GM18520 (cell line): Measurements from ENCODE around the gene F2RL2.
"Not testable (repeated sequence)": the region's sequence is repeated elsewhere in the genome, so short reads cannot be mapped to it uniquely, and the experiment has no call there.

Experiments
- ATAC-seq: cut with Tn5 transposase; IDR thresholded peaks from one replicate; pipeline ENCODE4 v1.9.1; 2021; ENCODE audit not compliant: unreplicated experiment

Gene F2RL2

DNA sequence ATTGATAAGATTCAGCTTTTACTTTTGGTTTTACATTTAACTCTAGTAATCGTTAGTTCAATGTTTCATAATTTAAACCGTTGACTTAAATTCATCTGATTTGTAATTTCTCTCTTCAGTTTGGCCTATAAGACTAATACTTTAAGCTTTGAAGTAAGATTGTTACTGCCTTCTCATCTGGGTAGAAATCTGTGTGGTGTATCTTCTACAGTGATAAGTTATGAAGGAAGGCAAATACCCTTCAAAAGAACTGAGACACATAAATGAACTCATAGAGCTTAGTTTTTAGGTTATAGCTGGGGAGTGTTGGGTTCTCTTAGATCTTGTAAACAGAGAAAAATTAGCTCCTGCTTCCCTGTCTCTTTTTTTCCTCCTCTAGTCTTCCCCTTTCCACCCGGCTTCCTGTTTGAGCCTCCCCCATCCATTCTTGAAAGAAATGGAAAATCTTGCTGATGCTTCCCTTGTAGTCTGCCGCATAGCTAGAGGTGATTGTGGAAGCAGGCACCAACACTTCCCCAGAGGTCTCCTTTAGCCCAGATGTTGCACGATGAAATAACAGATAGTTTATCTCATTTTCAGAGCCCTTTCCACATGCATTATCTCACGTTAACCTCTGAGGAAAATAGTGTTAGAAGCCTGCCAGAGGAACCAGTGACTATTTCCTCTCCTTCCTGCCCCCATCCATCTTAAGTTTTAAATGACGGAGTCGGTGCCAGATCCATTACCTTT, 2.0 kb upstream of the F2RL2 start:
- ATAC-seq: no peak

DNA sequence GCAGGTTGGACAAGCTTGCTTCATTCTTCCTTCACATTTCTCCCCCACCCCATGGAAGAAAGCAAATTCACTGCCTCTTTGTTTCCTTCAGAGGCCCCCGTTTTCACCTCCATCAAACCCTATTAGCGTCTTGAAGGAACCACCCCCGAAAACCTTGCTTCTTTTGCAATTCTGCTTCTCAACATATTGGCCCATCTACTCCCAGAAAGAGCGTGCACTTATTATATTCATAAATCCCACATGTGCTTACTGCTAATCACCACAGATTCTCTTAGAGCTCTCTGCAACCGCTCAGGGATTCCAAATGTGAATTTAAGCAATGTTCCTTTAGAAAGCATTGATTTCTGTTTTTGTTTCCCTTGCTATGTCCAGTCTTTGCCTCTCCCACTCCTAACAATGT, 1.1 kb downstream of the F2RL2 start:
- ATAC-seq: no peak

DNA sequence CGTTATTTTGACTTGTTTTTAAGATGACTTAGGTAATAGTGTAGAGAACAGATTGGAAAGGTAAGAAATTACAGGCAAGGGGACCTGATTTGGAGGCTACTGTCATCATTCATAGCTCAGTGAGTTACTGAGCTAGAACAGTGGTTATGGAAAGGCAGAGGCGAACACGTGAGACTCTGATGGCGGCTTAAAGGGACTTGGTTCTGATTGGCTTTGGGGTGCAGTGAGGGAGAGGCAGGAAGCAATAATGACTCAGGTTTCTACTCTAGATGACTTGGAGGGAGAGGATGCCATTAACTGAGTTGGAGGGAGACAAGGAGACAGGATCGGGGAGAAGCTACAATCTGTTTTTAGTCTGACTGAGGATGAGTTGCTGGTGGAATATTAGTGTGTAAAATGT, 3.0 kb downstream of the F2RL2 start:
- no peak for ATAC-seq

DNA sequence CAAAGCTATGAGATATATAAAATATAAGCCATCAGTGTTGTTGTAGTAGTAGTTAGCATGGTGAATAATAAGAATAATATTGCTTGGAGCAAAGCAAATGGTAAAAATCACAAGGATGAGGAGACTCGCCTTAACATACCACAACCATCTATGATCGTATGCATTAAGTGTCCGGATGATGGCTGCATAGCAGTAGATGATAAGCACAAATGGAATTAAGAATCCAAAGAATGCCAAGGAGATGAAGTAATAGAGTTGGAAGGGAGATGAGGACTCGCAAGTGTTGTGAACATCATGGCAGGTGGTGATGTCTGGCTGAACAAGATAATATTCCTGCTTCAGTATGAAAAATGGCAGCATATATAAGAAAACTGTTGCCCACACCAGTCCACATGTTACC, 5.5 kb downstream of the F2RL2 start:
- no peak for ATAC-seq

DNA sequence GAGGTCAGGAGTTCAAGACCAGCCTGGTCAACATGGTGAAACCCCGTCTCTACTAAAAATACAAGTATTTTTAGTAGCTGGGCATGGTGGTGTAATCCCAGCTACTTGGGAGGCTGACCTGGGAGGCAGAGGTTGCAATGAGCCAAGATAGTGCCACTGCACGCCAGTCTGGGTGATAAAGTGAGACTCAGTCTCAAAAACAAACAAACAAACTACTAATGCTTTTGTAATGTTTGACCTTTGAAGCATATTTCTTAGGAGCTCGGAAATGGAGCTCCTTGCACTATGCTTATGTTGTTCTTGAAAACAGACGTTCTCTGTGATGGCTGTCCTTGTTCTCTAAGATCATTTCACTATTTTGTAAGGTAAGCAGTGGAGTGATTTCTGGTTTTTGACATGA, 6.0 kb downstream of the F2RL2 start:
- no peak for ATAC-seq

DNA sequence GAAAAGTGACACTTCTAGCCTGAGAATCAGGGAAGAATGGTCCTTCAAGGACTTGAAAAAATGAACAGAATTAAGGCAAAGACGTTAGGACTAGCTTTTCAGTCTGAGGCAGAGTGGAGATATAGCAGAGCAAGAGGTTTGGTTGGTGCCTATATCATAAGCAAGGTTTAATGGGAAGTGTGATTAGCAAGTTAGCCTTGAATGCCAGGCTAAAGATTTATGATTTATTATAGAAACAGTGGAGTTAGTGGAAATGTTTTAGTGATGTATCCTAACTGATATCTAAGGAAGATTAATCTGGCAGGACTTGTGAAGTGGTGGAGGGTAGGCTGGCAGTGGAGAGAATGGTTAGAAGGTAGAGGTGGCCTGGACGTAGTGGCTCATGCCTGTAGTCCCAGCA, 7.0 kb downstream of the F2RL2 start:
- no peak for ATAC-seq

DNA sequence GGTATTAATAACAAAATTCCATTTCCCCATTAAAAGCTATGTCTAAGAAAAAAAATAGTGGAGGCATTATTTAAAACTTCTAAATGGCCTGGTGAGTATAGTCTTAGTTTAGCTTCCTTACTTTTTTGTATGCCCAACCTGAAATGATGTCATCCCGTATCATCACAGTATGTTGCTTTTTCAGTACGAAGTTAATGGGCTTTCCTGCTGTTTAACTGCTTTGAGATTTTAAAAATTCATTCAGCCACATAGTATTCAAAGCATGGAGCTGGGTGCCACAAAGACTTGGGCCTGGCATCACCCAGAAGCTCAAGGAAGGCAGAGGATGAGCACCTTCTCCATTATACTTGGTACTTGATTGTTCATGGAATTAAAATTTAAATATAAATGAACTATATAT, 7.4 kb downstream of the F2RL2 start:
- ATAC-seq: no peak

DNA sequence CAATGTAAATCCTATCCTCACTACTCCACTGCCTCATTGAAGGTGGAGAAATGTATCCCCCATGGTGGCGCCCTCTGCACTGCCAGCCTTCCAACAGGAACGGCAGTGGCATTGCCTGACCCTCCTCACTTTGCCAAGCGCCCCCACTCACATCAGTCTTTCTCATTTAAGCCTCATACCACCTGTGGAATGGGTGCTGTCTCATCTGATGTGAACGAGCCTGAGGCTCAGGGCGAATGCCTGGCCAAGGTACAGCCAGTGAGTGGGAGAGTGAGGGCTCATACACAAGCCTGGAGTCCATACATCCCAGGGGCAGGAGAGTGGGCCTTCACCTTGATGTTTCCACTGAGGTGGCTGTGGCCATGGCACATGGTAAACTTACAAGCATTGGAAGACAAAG, 10.3 kb downstream of the F2RL2 start:
- no peak for ATAC-seq

DNA sequence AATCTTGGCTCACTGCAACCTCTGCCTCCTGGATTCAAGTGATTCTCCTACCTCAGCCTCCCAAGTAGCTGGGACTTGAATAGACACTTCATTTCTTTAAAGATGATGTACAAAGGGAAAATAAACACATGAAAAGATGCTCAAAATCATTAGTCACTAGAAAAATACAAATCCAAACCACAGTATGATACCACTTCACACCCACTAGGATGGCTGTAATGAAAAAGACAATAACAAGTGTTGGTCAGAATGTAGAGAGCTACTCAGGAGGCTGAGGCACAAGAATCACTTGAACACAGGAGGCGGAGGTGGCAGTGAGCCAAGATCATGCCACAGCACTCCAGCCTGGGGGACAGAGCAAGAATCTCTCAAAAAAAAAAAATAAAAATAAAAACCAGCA, 13.0 kb downstream of the F2RL2 start:
- no peak for ATAC-seq

DNA sequence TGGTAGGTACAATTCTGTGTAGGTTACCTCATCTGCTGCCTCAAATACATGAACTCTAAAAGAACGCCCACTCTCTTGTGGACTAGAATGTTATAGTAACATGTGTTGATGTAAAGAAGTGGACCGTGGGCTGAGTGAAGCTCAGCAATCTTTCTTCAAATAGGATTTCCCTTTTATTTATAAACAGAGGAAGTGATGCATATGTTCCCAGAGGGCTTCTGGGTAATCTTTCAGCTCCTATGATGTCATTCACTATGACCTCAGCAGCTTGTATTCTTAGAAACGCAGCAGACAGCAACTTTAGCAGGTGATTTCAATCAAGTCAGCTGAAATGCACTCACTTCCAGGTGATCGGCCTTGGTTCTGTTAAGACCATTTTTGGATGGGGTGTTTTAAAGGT, 14.4 kb downstream of the F2RL2 start:
- no peak for ATAC-seq

DNA sequence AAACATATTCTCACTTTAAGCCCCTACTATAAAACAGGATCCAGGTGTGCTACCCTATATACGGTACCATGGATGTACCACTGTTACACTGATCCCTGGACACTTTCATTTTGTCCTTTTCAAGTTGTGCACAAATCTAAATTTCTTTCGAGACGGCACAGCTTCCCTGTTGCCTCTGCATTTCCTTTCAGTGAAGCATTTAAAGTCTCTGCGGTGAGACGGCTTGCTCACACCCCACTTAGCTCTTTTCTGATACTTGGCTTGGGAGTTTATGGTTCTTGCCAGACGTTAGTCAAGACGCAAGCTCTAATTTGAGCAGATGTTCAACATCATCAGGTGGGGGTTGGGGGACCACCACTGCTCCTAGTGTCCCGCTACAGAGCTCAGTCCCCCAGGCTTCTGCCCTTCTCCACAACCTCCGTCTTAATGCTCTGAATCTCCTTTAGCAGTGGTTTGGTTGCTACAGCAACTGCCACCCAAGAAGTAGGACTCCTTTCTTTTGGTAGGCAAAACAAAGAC, 15.8 kb downstream of the F2RL2 start:
- ATAC-seq: no peak

DNA sequence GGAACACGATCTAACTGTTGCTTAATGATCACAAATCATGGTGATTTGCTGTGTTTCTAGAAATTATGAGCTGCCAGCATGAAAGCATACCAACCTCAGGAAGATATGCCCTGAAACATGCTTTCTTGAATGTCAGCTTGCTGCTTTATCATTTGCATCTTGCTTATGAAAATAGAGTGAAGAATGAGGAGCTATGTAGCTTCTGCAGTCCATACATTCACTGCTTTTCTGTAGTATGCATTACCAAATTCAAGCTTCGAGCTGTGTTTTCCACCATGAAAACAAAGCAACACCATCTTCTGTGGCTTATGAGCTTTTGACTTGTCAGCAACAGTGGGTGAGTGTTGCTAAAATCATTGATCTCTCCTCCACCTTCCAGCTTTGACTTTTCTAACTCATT, 16.5 kb downstream of the F2RL2 start:
- ATAC-seq: no peak

DNA sequence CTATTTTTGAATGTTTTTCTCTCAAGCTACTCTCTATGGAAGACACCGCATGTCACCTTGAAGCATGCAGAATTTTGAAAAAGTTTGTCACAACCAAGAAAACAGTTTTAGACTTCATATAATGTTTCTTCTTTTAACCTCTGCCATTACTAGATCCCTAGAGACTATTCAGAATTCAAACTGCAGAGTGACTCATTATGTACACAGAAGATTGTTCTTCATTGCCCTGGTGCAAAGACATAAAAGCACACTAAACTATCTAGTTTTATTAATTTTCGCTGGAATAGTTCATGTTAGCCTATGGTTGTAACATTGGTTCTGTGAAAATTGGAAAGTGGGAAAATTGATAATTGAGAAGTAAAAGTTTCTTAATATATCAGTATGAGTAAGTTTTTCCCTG, 18.4 kb downstream of the F2RL2 start:
- ATAC-seq: no peak

DNA sequence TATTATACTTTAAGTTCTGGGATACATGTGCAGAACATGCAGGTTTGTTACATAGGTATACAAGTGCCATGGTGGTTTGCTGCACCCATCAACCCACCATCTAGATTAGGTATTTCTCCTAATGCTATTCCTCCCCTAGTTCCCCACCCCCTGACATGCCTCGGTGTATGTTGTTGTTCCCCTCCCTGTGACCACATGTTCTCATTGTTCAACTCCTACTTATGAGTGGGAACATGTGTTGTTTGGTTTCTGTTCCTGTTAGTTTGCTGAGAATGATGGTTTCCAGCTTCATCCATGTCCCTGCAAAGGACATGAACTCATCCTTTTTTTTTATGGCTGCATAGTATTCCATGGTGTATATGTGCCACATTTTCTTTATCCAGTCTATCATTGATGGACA, 19.2 kb downstream of the F2RL2 start:
- ATAC-seq: not testable (repeated sequence)

DNA sequence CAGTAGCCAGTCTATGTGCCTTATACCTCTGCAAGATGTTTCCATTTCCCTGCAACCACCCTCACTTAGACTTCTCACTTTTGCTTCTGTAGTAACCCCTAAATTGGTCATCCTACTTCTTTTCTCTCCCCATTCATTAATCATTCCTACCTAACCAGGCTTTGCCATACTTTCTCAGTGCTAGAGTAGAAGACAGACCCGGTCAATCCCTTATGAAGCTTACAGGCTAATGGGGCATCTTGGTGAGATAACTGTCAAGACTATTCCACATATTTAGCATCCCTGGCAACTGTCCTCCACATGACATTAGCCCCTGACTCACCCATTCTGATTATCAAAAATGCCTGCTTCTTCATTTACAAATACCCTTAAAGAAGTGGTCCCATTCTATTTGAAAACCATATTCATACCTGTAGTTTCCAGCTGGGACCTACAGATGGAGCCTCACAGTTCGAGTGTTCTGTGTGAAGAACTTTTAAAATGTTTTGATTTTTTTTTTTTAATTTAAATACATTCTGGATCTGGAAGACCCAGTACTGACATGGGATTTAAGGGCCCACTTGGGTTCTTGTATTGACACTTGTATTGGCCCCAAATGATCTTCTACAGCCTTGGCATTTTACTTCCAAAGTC, 21.0 kb downstream of the F2RL2 start:
- no peak for ATAC-seq

DNA sequence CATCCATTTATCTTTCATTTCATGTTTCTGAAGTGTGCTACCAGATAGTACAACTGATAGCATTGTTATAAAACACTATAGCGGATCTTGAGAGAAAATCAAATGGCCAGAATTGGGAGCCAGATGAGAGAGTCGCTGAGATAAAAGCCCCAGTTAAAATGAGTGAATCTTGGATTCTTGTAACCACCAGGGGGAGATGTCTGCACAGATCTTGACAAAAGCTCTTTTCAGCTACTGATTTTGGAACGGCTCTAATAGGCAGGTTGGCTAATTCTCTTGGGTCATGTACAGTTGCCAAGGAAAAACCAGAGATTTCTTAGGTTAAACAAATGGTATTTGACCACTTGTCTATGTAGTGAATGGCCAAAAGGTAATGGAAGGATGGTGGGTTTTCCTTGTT, 21.7 kb downstream of the F2RL2 start:
- ATAC-seq: no peak

DNA sequence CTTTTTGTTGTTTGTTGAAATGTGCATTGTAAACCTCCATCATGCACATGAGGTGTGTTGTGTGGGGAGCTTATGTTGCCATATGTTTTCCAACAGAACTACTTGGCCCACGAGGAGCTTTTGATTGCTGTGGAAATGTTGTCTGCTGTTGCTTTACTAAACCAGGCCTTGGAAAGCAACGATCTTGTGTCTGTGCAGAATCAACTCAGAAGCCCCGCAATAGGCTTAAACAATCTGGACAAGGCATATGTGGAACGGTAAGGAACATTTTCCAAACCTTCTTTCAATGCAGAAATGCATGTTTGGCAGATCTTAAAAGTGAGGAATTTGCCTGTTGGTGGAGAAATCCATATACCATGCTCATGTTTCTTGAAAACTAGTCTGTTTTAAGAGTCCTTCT, 22.5 kb downstream of the F2RL2 start:
- no peak for ATAC-seq

DNA sequence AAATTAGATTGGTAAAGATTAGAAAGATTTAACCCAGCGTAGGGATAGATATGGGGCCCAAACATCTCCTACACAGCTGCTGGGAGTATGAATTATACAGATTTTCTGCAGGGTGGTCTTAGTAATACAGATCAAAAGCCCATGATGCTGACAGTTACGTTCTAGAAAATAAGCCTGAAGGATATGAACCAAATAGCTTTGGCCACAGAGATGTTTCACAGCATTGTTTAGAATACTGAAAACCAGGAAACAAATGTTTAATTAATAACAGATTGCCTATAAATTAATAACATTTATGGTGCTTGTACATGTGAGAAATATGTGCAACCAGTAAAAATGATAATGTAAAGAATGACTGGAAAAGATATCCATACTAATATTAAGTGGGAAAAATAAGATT, 24.7 kb downstream of the F2RL2 start:
- ATAC-seq: no peak

DNA sequence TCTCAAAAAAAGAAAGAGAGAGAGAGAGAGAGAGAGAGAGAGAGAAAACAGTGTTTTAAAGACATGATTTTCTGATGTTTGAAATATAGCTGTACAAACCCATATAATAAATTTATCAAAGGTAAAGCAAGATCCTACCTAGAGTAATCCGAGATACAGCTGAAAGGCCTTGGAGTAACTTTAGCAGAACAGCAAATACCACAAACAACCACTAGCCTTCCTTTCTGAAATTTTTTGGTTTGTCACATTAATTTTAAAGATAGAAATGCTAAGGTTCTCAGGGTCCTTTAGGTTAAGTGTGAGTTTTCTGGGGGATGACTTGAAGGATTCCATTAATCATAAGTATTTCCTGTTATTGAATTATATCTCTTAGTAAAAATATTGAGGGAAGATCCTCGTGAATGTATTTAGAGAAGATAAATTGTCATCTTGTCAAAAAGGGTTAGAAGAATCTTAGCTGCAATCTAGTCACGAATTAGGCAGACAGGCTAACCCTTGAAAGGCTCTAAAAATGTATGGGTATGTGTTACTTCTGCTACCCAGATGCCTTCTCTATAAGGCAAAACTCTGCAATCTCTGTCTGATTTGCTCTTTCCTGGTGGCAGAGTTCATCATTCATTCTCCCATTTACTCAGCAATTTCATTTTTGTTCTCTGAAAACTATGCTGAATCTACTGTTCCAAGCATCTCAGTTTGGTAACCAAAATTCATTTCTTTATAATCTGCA, 27.3 kb downstream of the F2RL2 start:
- no peak for ATAC-seq

DNA sequence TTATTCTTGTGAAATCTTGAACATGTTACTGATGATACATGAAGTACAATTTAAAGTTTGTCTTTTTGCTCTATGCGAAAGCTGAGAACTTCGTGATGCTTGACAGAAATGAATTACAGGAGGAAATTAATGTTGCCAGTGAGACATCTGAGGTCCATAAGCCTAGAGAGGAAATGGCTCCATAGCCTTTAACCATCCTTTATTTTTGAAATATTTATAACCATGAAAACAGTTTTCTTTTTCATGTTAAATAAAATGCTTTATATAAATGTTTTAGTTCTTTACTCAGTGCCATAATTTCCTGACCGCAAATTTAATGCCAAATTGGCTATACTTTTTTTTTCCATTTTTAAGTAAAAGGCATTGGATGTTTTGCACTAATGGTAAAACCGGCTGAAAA, 29.1 kb downstream of the F2RL2 start:
- no peak for ATAC-seq

DNA sequence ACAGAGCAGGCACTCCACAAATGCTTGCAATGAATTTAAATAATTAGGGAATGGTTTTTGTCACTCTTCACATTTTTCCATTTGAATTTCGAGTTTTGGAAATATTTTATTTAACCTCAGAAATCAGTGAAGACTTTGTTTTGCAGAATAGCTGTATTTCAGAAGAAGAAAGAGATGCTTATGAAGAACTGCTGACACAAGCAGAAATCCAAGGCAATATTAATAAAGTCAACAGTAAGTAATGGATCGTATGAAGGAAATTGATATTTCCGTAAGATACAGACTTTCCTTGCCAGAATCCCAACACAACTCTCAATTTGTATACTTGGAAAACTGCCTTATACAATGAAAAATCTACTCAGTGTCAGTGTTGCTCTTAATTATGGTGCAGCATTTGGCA, 30.5 kb downstream of the F2RL2 start:
- no peak for ATAC-seq

DNA sequence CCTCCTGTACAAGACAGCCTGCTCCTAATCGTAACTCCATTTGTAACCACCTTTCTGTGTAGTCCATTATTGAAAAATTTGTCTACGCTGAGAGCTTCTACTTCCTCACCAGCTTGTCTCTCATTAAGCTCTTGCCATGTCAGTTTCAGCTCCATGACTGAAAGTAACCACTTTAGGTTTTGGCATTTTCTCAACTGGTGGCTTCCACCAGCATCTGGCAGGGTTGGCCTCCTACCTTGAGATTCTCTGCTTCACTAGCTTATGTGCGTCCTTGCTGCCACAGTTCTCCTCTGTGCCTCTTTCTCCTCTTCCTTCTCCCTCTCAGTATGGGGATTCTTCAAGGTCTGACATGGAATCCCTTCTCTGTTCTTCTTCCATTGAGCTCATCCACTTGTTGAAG, 31.8 kb downstream of the F2RL2 start:
- ATAC-seq: no peak
